Duodenal mucosa (tissue), 2 donors: ENCODE data around the gene IFNK.

ENCODE experiments used
- H3K27ac ChIP-seq: one replicate; pipeline ENCODE4 v1.7.0; 2013; ENCODE audit warnings: low read depth, low read length
- H3K27me3 ChIP-seq, 2 donors: one replicate each; pipeline ENCODE4 v1.7.0; 2013; ENCODE audit warnings: low read length in 2 of 2, control low read depth in 1 of 2; ENCODE audit not compliant: insufficient read depth in 2 of 2, control insufficient read depth in 1 of 2
- H3K36me3 ChIP-seq, 2 donors: one replicate each; pipeline ENCODE4 v1.7.0; 2013; ENCODE audit warnings: low read length in 2 of 2, control low read depth in 1 of 2; ENCODE audit not compliant: insufficient read depth in 2 of 2, control insufficient read depth in 1 of 2
- H3K4me1 ChIP-seq, 2 donors: one replicate each; pipeline ENCODE4 v1.7.0; 2013; ENCODE audit warnings: low read length in 2 of 2, control low read depth in 1 of 2; ENCODE audit not compliant: insufficient read depth in 2 of 2, control insufficient read depth in 1 of 2
- H3K4me3 ChIP-seq, 2 donors: one replicate each; pipeline ENCODE4 v1.7.0; 2013; ENCODE audit warnings: low read length in 2 of 2, low read depth in 1 of 2
- H3K9ac ChIP-seq, 2 donors: one replicate each; pipeline ENCODE4 v1.7.0; 2013; ENCODE audit warnings: low read length in 2 of 2, low read depth in 1 of 2
- H3K9me3 ChIP-seq, 2 donors: one replicate each; pipeline ENCODE4 v1.7.0; 2013; ENCODE audit warnings: low read length in 2 of 2, control low read depth in 1 of 2; ENCODE audit not compliant: control insufficient read depth in 1 of 2

Gene IFNK

GRCh38 chr9:27528076-27528885 is 4.2 kb downstream of the IFNK start:
- H3K9ac ChIP-seq = peak overlapping the region; percentile 73 to 87
- H3K27me3 ChIP-seq = no peaks in the 10 kb centered on the region
- peak overlapping the region; percentile 87 to 92 for H3K4me3 ChIP-seq
- peaks cover 13 to 37% of the 10 kb centered on the region in 2 donors for H3K4me1 ChIP-seq
- H3K27ac ChIP-seq = peak overlapping the region; percentile 70
- no peaks in the 10 kb centered on the region for H3K36me3 ChIP-seq
- no peaks in the 10 kb centered on the region for H3K9me3 ChIP-seq

- H3K9ac ChIP-seq = peak overlapping the region; percentile 73 to 87
- H3K4me3 ChIP-seq = peak overlapping the region; percentile 87 to 92
- no peaks in the 10 kb centered on the region for H3K27me3 ChIP-seq
- H3K27ac ChIP-seq = peak overlapping the region; percentile 70
- H3K9me3 ChIP-seq = no peaks in the 10 kb centered on the region
- H3K4me1 ChIP-seq = peaks cover 13 to 37% of the 10 kb centered on the region in 2 donors
- H3K36me3 ChIP-seq = no peaks in the 10 kb centered on the region
These were observed 4.8 kb downstream of the IFNK start for GRCh38 chr9:27528886-27529315.

DNA sequence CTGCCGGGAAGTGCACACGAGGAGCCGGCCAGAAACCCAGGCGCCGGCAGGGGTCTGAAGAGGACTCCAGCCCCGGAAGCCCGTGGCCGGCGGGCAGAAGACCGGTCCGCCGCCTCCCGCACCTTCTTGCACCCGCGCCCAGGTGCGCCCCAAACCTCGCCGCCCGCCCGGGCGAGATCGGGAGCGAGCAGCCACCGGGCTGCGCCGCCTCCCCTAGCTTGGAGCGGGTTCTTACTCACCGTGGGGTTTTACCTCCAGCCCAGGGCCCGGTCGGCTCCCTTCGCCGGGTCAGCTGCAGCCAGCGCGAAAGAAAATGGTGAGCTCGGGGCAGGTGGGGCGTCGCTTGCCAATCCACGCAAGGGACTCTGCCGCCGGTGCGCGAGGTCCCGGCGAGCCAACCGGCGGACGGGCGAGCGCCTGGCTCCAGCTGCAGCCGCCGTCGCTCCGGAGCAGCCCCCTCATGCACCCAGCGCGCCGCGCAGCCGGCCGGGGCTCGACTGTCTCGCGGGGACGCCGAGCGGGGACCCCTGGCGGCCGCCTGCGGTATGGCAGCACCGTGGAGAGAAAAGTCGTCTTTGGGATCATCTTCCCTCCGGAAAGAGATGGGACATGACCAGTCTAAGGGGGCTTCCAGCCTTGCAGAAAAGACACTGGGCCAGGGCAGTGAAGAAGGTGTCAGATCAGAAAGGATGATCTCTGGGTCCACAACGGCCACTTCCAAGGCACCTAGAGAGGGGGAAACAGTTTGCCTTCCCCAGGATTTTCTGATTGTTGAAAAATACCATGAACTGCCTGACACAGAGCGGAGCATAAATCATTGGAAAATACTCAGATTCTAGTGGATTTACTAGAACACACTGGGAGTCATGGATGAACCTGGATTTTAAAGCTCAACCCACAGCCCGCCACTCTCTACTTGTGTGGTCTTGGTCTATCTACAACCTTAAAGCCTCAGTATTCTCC is 5.5 kb downstream of the IFNK start, which contains the start of gene MOB3B:
Gene MOB3B, minus strand, starts transcription at position 499 of the 963 bp plus-strand sequence. CDS start 74,264 bp downstream, outside the sequence.
- no peaks in the 10 kb centered on the region for H3K36me3 ChIP-seq
- no peaks in the 10 kb centered on the region for H3K9me3 ChIP-seq
- peaks cover 13 to 39% of the 10 kb centered on the region in 2 donors for H3K4me1 ChIP-seq
- H3K4me3 ChIP-seq = peak within 1 kb of the TSS; percentile 87 to 92
- H3K27me3 ChIP-seq = no peaks in the 10 kb centered on the region
- H3K27ac ChIP-seq = peak within 1 kb of the TSS; percentile 70
- peak within 1 kb of the TSS; percentile 73 to 87 for H3K9ac ChIP-seq

- Histone ChIP-seq H3K9ac (no peak overlapping the region), H3K9me3 (no peaks in the 10 kb centered on the region), H3K27ac (no peak overlapping the region), H3K4me3 (no peak overlapping the region), H3K36me3 (no peaks in the 10 kb centered on the region), H3K27me3 (no peaks in the 10 kb centered on the region), H3K4me1 (peaks cover 13 to 43% of the 10 kb centered on the region in 2 donors)
These were observed 7.0 kb downstream of the IFNK start for GRCh38 chr9:27530915-27531755.

DNA sequence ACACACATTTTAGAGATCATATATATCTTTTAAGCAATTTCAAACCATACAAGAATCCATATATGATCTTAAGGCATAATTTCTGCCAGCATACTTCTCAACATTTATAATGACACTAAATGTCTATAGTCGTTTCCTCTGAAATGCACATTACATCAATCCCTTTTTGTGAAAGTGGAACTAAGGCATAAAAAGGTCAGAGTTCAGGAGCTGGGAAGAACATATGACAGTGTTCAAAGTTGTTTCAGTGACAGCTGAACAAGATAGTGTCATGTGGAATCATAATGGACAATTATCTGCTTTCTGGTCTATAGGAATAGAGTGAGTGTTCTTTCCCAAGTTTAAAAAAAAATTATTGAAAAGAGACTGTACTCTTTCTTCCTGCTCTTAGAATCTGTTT is 8.0 kb downstream of the IFNK start:
- no peaks in the 10 kb centered on the region for H3K27me3 ChIP-seq
- no peaks in the 10 kb centered on the region for H3K36me3 ChIP-seq
- H3K27ac ChIP-seq = no peak overlapping the region
- no peak overlapping the region for H3K4me3 ChIP-seq
- H3K9ac ChIP-seq = no peak overlapping the region
- H3K9me3 ChIP-seq = no peaks in the 10 kb centered on the region
- H3K4me1 ChIP-seq = peaks cover 13 to 41% of the 10 kb centered on the region in 2 donors

GRCh38 chr9:27533311-27533710 is 9.2 kb downstream of the IFNK start:
- Histone ChIP-seq H3K27me3 (no peaks in the 10 kb centered on the region), H3K27ac (no peak overlapping the region), H3K4me1 (peaks cover 8 to 31% of the 10 kb centered on the region in 2 donors), H3K9ac (no peak overlapping the region), H3K9me3 (no peaks in the 10 kb centered on the region), H3K4me3 (no peak overlapping the region), H3K36me3 (no peaks in the 10 kb centered on the region)

DNA sequence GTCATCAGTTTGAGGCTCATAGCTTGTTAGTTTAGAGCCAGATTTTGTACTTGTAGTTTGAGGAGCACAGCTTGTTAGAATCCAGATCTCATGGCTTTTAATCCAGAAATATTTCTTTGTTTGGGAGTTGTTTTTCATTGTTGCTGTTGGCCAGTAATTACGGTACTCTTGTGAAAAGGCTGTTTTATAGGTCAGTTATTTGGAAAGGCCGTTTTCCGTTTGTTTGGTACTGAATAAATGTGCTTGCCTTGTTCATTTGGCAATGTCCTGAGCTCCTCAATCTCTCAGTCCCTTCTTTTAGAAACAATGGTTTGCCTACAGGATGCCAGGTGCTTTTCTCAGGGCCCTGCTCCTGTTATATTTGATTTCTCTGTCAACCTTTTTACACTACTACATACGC is 10.0 kb downstream of the IFNK start:
- H3K4me1 ChIP-seq = peaks cover 13 to 31% of the 10 kb centered on the region in 2 donors
- H3K9ac ChIP-seq = no peak overlapping the region
- no peaks in the 10 kb centered on the region for H3K36me3 ChIP-seq
- H3K27ac ChIP-seq = no peak overlapping the region
- no peaks in the 10 kb centered on the region for H3K9me3 ChIP-seq
- H3K27me3 ChIP-seq = no peaks in the 10 kb centered on the region
- no peak overlapping the region for H3K4me3 ChIP-seq

DNA sequence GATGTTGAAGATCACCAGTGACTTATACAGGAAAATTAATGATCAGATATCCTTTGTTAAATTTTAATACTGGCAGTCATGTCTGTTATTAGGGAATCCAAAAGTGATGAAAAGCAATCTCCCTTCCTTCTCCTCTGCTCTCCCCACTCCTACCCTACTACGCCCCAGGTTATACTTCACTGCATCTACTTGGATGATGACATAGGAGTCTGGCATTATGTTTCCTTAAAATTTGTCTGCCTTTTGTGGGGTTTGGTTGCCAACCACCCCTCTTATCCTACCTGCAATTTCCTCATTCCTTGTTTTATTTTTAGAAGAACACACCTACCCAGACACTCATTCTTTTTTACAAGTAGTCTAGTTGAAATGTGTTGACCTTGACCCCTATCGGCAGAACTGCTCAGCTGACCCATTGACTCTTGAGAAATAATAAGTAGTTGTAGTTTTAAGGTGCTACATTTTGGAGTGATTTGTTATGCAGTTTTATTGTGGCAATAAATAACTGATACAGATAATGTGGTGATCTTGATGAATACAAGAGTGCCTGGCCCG is 10.6 kb downstream of the IFNK start:
- Histone ChIP-seq H3K4me3 (no peak overlapping the region), H3K9me3 (no peaks in the 10 kb centered on the region), H3K36me3 (no peaks in the 10 kb centered on the region), H3K27ac (no peak overlapping the region), H3K27me3 (no peaks in the 10 kb centered on the region), H3K4me1 (peaks cover 13 to 34% of the 10 kb centered on the region in 2 donors), H3K9ac (no peak overlapping the region)

GRCh38 chr9:27535701-27536118 is 11.6 kb downstream of the IFNK start:
- Histone ChIP-seq H3K36me3 (no peaks in the 10 kb centered on the region), H3K27ac (no peak overlapping the region), H3K4me3 (no peak overlapping the region), H3K9me3 (no peaks in the 10 kb centered on the region), H3K4me1 (peaks cover 8 to 25% of the 10 kb centered on the region in 2 donors), H3K27me3 (no peaks in the 10 kb centered on the region), H3K9ac (no peak overlapping the region)
